Uterus (tissue), 4 donors: Measurements from ENCODE around the gene PIEZO2. TPM values are rescaled to one million over a fixed set of nuclear protein-coding genes. Genes with fewer than 3 reads are reported as not detected.

ENCODE experiments used
- DNase-seq, 2 donors: peaks; one replicate each; pipeline ENCODE4 v3.0.0-alpha.2; 2019 to 2020
- H3K27ac ChIP-seq, 2 donors: fragments of 200-600 bp; sonication (generic); 1 replicate in 1 of 2; 2 replicates in 1 of 2; pipeline ENCODE4 v1.5.1; 2016 to 2018
- H3K27me3 ChIP-seq, 2 donors: fragments of 200-600 bp; sonication (generic); one replicate each; pipeline ENCODE4 v1.5.1; 2018 to 2019; ENCODE audit warnings: control low read depth in 1 of 2
- H3K36me3 ChIP-seq, 2 donors: fragments of 200-600 bp; sonication (generic); one replicate each; pipeline ENCODE4 v1.5.1; 2019; ENCODE audit warnings: control low read depth in 1 of 2
- H3K4me1 ChIP-seq, 2 donors: fragments of 200-600 bp; sonication (generic); one replicate each; pipeline ENCODE4 v1.5.1; 2018 to 2019; ENCODE audit warnings: control low read depth in 1 of 2
- H3K4me3 ChIP-seq, 2 donors: fragments of 200-600 bp; sonication (generic); 1 replicate in 1 of 2; 2 replicates in 1 of 2; pipeline ENCODE4 v1.5.1; 2018 to 2019; ENCODE audit warnings: mild to moderate bottlenecking in 1 of 2
- H3K9me3 ChIP-seq, 2 donors: fragments of 200-600 bp; sonication (generic); one replicate each; pipeline ENCODE4 v1.5.1; 2019; ENCODE audit warnings: control low read depth in 1 of 2
- POLR2A ChIP-seq, 2 donors: fragments of 450-650 bp; IDR thresholded peaks; one replicate each; pipeline ENCODE4 v1.6.1; 2016; ENCODE audit warnings: antibody characterized with exemption in 2 of 2, mild to moderate bottlenecking in 1 of 2, moderate library complexity in 1 of 2
- intact Hi-C: fragments of 100-400 bp; cut with DNase I; formaldehyde crosslinking; loops from one replicate; pipeline ENCODE4 v1.15.1; 2023; ENCODE audit warnings: low total_unique reads
- total RNA-seq, 4 donors: library from RNA; depleted of rRNA in 3 of 4; stranded (reverse); fragments of >200 nt in 3 of 4; gene quantifications; one replicate each; pipeline versions ENCODE4 v1.1.0 to v1.2.4, GENCODE V29; 2014 to 2023
- TF ChIP-seq, protein P1 (sequence below), 4 experiments: fragments of 200-600 bp in 2 of 4; fragments of 450-650 bp in 2 of 4; sonication (generic) in 2 of 4; IDR thresholded peaks; one replicate each; pipeline ENCODE4 v1.5.1; 2016 to 2019; ENCODE audit warnings: antibody characterized with exemption in 4 of 4, mild to moderate bottlenecking in 2 of 4, moderate library complexity in 1 of 4
- donor health status: DM: yes; HTN: yes; CAD: no.

The PIEZO2 gene
- total RNA-seq, 4 donors from 2014 or later: 1.8 to 42.8 (median 5.6) TPM

- no peak overlapping the region for H3K27ac ChIP-seq
- no peaks in the 10 kb centered on the region for H3K9me3 ChIP-seq
- H3K36me3 ChIP-seq: no peaks in the 10 kb centered on the region
- no peaks in the 10 kb centered on the region for H3K4me1 ChIP-seq
- no peak for DNase-seq
- intact Hi-C loops: no loop called here
- TF ChIP-seq, protein P1, sequence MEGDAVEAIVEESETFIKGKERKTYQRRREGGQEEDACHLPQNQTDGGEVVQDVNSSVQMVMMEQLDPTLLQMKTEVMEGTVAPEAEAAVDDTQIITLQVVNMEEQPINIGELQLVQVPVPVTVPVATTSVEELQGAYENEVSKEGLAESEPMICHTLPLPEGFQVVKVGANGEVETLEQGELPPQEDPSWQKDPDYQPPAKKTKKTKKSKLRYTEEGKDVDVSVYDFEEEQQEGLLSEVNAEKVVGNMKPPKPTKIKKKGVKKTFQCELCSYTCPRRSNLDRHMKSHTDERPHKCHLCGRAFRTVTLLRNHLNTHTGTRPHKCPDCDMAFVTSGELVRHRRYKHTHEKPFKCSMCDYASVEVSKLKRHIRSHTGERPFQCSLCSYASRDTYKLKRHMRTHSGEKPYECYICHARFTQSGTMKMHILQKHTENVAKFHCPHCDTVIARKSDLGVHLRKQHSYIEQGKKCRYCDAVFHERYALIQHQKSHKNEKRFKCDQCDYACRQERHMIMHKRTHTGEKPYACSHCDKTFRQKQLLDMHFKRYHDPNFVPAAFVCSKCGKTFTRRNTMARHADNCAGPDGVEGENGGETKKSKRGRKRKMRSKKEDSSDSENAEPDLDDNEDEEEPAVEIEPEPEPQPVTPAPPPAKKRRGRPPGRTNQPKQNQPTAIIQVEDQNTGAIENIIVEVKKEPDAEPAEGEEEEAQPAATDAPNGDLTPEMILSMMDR (IDR thresholded peaks at IDR 0.05): no peak
- no peak for TF ChIP-seq POLR2A (IDR thresholded peaks at IDR 0.05)
- H3K4me3 ChIP-seq: no peak overlapping the region
- H3K27me3 ChIP-seq: no peaks in the 10 kb centered on the region
Measured at GRCh38 chr18:10953672-10954071, 195.7 kb downstream of the PIEZO2 start.

GRCh38 chr18:10951631-10952544, 197.5 kb downstream of the PIEZO2 start:
- no peak for DNase-seq
- intact Hi-C loops: no loop called here
- H3K36me3 ChIP-seq: no peaks in the 10 kb centered on the region
- H3K9me3 ChIP-seq: no peaks in the 10 kb centered on the region
- H3K27ac ChIP-seq: no peak overlapping the region
- H3K4me1 ChIP-seq: no peaks in the 10 kb centered on the region
- TF ChIP-seq POLR2A (IDR thresholded peaks at IDR 0.05): no peak
- TF ChIP-seq, protein P1 (IDR thresholded peaks at IDR 0.05): no peak
- no peak overlapping the region for H3K4me3 ChIP-seq
- no peaks in the 10 kb centered on the region for H3K27me3 ChIP-seq

DNA sequence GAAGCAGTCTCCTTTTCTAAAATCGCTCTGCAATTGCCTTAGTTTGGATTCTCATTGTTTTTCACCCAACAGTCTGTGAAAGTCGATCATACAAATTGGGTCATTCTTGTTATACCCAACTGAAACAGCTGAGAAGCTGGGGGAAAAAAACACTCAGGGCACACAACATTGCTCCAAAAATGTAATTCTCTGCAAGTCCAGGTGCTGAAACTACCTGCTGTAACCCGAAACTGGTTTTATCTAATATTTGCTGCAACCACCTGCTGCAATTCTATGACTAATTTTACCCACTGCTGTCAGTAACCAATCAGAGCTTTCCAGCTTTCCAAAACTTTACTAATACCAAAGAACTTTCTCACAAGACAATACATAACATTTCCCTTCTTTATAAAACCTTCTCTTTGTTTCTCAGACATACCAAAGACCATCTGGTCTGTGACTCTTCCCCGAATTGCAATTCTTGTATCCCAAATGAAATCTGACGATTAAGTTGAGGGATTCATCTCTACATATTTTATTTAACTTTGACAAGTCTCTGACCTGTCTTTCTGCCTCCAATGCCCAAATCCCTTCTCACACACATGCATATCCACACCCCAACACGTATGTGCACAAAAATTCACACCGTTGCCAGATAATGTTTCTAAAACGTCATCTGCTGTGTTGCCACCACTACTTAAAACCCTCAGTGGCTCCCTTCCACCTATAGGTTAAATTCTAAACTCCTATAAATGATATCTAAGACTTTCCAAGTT, 198.3 kb downstream of the PIEZO2 start:
- TF ChIP-seq, protein P1 (IDR thresholded peaks at IDR 0.05): no peak
- Histone ChIP-seq H3K4me1 (no peaks in the 10 kb centered on the region), H3K27me3 (no peaks in the 10 kb centered on the region), H3K4me3 (no peak overlapping the region), H3K36me3 (no peaks in the 10 kb centered on the region), H3K27ac (no peak overlapping the region), H3K9me3 (peaks cover 0 to 5% of the 10 kb centered on the region in 2 donors)
- intact Hi-C loops: no loop called here
- no peak for DNase-seq

DNA sequence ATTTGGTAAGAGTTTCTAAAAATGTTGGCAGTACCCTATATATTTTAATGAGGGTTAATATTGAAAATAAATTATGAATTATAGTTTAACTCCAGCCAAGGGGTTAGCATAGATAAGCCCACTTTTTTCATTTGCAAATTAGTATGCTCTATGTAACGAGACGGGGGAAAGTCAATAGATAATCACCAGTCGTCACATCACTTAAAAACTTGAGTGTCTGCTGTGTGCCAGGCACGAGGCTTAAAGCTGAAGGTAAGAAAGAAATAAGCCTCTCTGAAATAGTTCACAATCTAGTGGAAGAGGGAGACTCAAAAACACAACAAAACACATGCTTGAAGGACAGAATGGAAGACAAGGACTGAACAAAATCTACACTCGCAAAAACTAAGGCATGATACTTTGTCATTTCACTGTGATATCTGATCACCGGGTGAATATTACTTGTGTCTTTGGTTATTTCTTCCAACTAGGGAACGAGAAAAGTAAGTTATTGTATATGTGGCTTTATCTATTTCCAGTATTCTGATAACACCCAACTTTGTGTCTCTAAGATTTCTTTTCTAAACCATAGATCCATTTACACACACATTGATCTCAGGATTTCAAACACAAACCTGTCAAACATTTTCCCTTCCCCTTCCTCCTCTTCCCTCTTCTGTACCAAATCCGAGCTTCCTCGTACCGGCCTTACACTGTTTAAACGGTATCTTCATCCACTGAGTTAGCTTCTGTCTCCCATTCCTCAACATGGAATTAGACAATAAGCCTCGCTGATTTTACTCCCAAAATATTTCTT, 199.1 kb downstream of the PIEZO2 start:
- Histone ChIP-seq H3K36me3 (no peaks in the 10 kb centered on the region), H3K4me1 (no peaks in the 10 kb centered on the region), H3K9me3 (peaks cover 0 to 9% of the 10 kb centered on the region in 2 donors), H3K27me3 (no peaks in the 10 kb centered on the region), H3K4me3 (no peak overlapping the region), H3K27ac (no peak overlapping the region)
- intact Hi-C loops: no loop called here
- TF ChIP-seq, protein P1 (IDR thresholded peaks at IDR 0.05): no peak
- no peak for TF ChIP-seq POLR2A (IDR thresholded peaks at IDR 0.05)
- no peak for DNase-seq
